ENCODE measurements around the gene RAE1. TPM values are rescaled to one million over a fixed set of nuclear protein-coding genes. Genes with fewer than 3 reads are reported as not detected.
A peak's percentile ranks its signal among the peaks of the same experiment; 100 is the strongest.
"Not testable (repeated sequence)": the region's sequence is repeated elsewhere in the genome, so short reads cannot be mapped to it uniquely, and the experiment has no call there.

The RAE1 gene
- total and polyA plus RNA-seq, 2 of the 8 experiments (the other 6 are each of a cell fraction or from before 2014, with no cell fraction given): 35.9 to 44.9 TPM

DNA sequence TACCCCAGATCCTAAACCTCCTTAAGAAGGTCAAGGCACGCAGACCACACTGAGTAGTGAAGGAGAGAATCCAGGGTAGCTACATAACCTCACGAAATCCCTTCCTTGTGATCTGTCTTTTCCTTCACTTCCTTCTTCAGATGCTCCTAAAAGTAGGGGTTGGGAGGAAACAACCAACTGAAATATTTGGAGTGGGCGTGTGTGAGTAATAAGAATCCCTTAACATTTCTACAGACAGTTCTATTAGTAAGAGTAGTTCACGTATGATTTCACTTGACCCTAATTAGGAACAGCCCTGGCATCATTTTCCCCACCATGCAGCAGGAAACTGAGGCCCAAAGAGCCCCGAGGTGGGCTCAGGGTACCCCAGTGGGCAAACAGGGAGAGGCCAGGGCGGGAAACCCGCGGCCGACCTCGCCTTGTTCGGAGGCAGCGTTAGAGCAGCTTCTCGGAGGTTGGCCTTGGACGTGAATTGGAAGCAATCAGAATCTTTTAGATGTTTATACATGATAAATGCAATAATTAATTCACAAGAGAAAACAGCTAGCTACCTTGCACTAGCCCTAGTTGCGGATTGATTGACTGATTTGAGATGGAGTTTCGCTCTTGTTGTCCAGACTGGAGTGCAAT lies 859 bp upstream of the RAE1 start (continued):
- TF ChIP-seq, protein P1, sequence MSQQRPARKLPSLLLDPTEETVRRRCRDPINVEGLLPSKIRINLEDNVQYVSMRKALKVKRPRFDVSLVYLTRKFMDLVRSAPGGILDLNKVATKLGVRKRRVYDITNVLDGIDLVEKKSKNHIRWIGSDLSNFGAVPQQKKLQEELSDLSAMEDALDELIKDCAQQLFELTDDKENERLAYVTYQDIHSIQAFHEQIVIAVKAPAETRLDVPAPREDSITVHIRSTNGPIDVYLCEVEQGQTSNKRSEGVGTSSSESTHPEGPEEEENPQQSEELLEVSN (IDR thresholded peaks at IDR 0.05): no peak
- TF ChIP-seq FOSL1 (IDR thresholded peaks at IDR 0.05; ENCODE audit: insufficient read depth, low read depth, low read length): no peak
- TF ChIP-seq EZH2 (IDR thresholded peaks at IDR 0.05; ENCODE audit: low read depth, low read length, severe bottlenecking): no peak

GRCh38 chr20:57350726-57351041 lies 371 bp upstream of the RAE1 start:
- not testable (repeated sequence) for H3K27me3 ChIP-seq (replicated peaks in 1 of 4; ENCODE audit: control insufficient read depth in 3 of 4, extremely low read depth in 1 of 4, insufficient read depth in 3 of 4, low read length in 3 of 4); H3K23me2 ChIP-seq (ENCODE audit: low read depth, low read length); H4K91ac ChIP-seq (replicated peaks; ENCODE audit: insufficient read length, low read length); FAIRE-seq; H4K8ac ChIP-seq (ENCODE audit: extremely low read depth, insufficient read depth, low read length); DNase-seq (ENCODE audit: low read depth in 1 of 2, low spot score in 2 of 2); H2BK120ac ChIP-seq (replicated peaks; ENCODE audit: low read depth, low read length); H3K18ac ChIP-seq (ENCODE audit: extremely low read depth, low read length); H3K4ac ChIP-seq (replicated peaks; ENCODE audit: insufficient read length, low read depth, low read length); H2BK12ac ChIP-seq (ENCODE audit: low read depth, low read length); H2BK15ac ChIP-seq (ENCODE audit: low read length); H3K23ac ChIP-seq (ENCODE audit: insufficient read length); H3K4me1 ChIP-seq (replicated peaks in 1 of 4; ENCODE audit: control insufficient read depth in 3 of 4, insufficient read depth in 4 of 4, low read length in 3 of 4); H4K20me1 ChIP-seq (replicated peaks in 1 of 2; ENCODE audit: control insufficient read depth in 1 of 2, insufficient read depth in 2 of 2, low read length in 2 of 2); H3K14ac ChIP-seq (ENCODE audit: insufficient read length); H2AK5ac ChIP-seq (ENCODE audit: low read depth, low read length); H3K56ac ChIP-seq (replicated peaks; ENCODE audit: insufficient read length, low read depth, low read length); H3K9me3 ChIP-seq (ENCODE audit: insufficient read depth in 2 of 2, low read depth in 1 of 2, low read length in 1 of 2); H2BK20ac ChIP-seq (ENCODE audit: low read length); H2BK5ac ChIP-seq (ENCODE audit: low read depth, low read length)
- H4K5ac ChIP-seq (ENCODE audit: insufficient read length, low read depth, low read length): peak overlapping the region; percentile 65
- peak overlapping the region; percentile 94 to 99 (median 98) for H3K4me3 ChIP-seq (ENCODE audit: extremely low read depth in 1 of 4, insufficient read depth in 2 of 4, low read depth in 3 of 4, low read length in 4 of 4)
- H3K4me2 ChIP-seq (ENCODE audit: insufficient read depth in 1 of 2, low read depth in 2 of 2, low read length in 2 of 2): peak overlapping the region; percentile 85 to 98
- 88% methylated on average over 3 of the region's 24 CpGs; no CpG with 5 or more reads in 1 of the 2 experiments for WGBS, 2 experiments (ENCODE audit: extremely low coverage in 1 of 2, insufficient coverage in 1 of 2, insufficient read length in 1 of 2, insufficient replicate concordance in 2 of 2, low coverage in 1 of 2, low lambda C conversion rate in 2 of 2, missing lambda C conversion rate in 1 of 2)
- 0 out of 2 replicates have a peak overlapping the region, but pooled peaks have one; percentile 87 for H2AFZ ChIP-seq (ENCODE audit: low read length)
- H3K9ac ChIP-seq (replicated peaks in 1 of 4; ENCODE audit: extremely low read depth in 1 of 4, low read depth in 3 of 4, low read length in 3 of 4): peak overlapping the region in 2 of 4 experiments; percentile 82 to 85; a peak in 4 of 7 replicates
- CTCF ChIA-PET (ENCODE audit: partially characterized antibody): interaction anchor here (1.0 to 1.5 kb wide), 2 partner anchors 19 to 260 kb away, joined by 3 to 6 read pairs; no protein-coding TSS in a partner anchor
- peaks cover 17% of the 10 kb centered on the region for H3K79me1 ChIP-seq (ENCODE audit: low read depth, low read length)
- POLR2A ChIA-PET (ENCODE audit: partially characterized antibody): interaction anchor here (3.4 kb wide), 1 partner anchor 40 kb away, joined by 10 read pairs; the partner anchor contains the start of gene RBM38
- H3K27ac ChIP-seq (ENCODE audit: low read depth, low read length): peak overlapping the region; percentile 86; the same call in 1 of the 2 replicates
- peaks cover 13 to 30% (median 19%) of the 10 kb centered on the region in 4 experiments for H3K36me3 ChIP-seq (ENCODE audit: control insufficient read depth in 2 of 4, insufficient read depth in 4 of 4, low read length in 3 of 4)
- H3K79me2 ChIP-seq (ENCODE audit: control insufficient read depth in 1 of 2, insufficient read depth in 2 of 2, low read length in 2 of 2): peaks cover 17 to 37% of the 10 kb centered on the region in 2 experiments

Measured in H1 (cell line).